H1 (cell line): ENCODE data around the gene SLK. TPM values are rescaled to one million over a fixed set of nuclear protein-coding genes. Genes with fewer than 3 reads are reported as not detected.

Source experiments
- EGR1 ChIP-seq: IDR thresholded peaks from 2 replicates; pipeline ENCODE4 v1.6.1; 2011; ENCODE audit warnings: low read depth, low read length, borderline replicate concordance
- KDM4A ChIP-seq: IDR thresholded peaks from one replicate; pipeline ENCODE4 v1.7.1; 2012; ENCODE audit warnings: low read depth, mild to moderate bottlenecking, moderate library complexity, low read length, inconsistent platforms; ENCODE audit not compliant: severe bottlenecking
- POLR2A ChIP-seq, 2 experiments: IDR thresholded peaks; 1 replicate in 1 of 2; 2 replicates in 1 of 2; pipeline ENCODE4 v1.6.1; 2011; ENCODE audit warnings: low read depth in 2 of 2, low read length in 2 of 2, mild to moderate bottlenecking in 2 of 2; ENCODE audit errors: control extremely low read depth in 1 of 2
- RAD21 ChIP-seq, 2 experiments: IDR thresholded peaks in 1 of 2; conservative IDR thresholded peaks in 1 of 2; 2 replicates each; pipeline ENCODE4 v1.6.1; 2011; ENCODE audit warnings: low read depth in 2 of 2, low read length in 2 of 2, improper control_type of control experiment in 1 of 2, inconsistent platforms in 1 of 2, mild to moderate bottlenecking in 1 of 2, moderate library complexity in 1 of 2
- RXRA ChIP-seq: IDR thresholded peaks from 2 replicates; pipeline ENCODE4 v1.6.1; 2011; ENCODE audit warnings: low read depth, mild to moderate bottlenecking, low read length, moderate library complexity; ENCODE audit not compliant: insufficient read depth
- SAP30 ChIP-seq: fragments of 300-600 bp; sonication (generic); IDR thresholded peaks from 2 replicates; pipeline ENCODE4 v1.7.1; 2012; ENCODE audit warnings: low read length, moderate library complexity, mild to moderate bottlenecking, inconsistent platforms; ENCODE audit not compliant: insufficient read depth, insufficient replicate concordance
- SIX5 ChIP-seq: IDR thresholded peaks from 2 replicates; pipeline ENCODE4 v1.6.1; 2011; ENCODE audit warnings: mild to moderate bottlenecking, low read depth, low read length
- SP2 ChIP-seq: IDR thresholded peaks from 2 replicates; pipeline ENCODE4 v1.6.1; 2012; ENCODE audit warnings: mild to moderate bottlenecking, low read length, inconsistent platforms
- TBP ChIP-seq: IDR thresholded peaks from 2 replicates; pipeline ENCODE4 v1.6.1; 2011; ENCODE audit warnings: low read depth, low read length, improper control_type of control experiment
- polyA plus RNA-seq, 7 experiments: library from polyadenylated mRNA; depleted of rRNA in 3 of 7; stranded (reverse) in 5 of 7; unstranded in 2 of 7; fragments of >200 nt in 5 of 7; fragments of 200-250 nt in 2 of 7; gene quantifications; 1 replicate in 5 of 7; 2 replicates in 1 of 7; 4 replicates in 1 of 7; pipeline versions ENCODE4 v1.2.1 to v1.2.3, GENCODE V29; 2011 to 2013; ENCODE audit warnings: missing spikeins in 2 of 7, mixed read lengths in 2 of 7
- total RNA-seq: library from RNA; stranded (reverse); fragmentation: NEBNext Ultra II Directional; extraction: Animal tissue kit (Norgen Biotek cat#: 25700); gene quantifications from 2 replicates; pipeline ENCODE4 v1.2.1, GENCODE V29; 2021
- TF ChIP-seq, protein P1 (sequence below): fragments of 300-600 bp; sonication (generic); IDR thresholded peaks from 2 replicates; pipeline ENCODE4 v1.7.1; 2012; ENCODE audit warnings: low read length, moderate library complexity, mild to moderate bottlenecking, inconsistent platforms; ENCODE audit not compliant: insufficient replicate concordance

Gene SLK
- total and polyA plus RNA-seq, 2 of the 8 experiments (the other 6 are each of a cell fraction or from before 2014, with no cell fraction given) = 2.7 to 18.3 TPM

DNA sequence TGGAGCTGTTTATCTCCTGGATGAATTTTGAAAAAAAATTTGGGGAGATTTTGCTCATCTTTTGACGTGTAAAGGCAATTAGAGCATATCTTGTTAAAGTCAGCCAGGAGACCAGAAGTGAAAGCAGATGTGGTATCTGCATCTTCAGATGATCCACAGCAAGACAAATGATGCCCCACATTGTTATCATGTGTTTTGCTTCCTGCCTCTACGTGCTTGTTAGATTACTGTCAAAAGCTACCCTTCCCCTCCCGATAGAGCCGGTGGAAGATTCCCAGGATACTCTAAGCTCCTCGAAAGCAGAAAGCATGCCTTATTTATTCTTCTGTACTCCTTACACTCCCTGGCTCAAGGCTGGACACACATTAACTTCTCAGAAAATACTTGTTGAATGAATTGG, 105.8 kb downstream of the SLK start (continued):
- TF ChIP-seq, protein P1, sequence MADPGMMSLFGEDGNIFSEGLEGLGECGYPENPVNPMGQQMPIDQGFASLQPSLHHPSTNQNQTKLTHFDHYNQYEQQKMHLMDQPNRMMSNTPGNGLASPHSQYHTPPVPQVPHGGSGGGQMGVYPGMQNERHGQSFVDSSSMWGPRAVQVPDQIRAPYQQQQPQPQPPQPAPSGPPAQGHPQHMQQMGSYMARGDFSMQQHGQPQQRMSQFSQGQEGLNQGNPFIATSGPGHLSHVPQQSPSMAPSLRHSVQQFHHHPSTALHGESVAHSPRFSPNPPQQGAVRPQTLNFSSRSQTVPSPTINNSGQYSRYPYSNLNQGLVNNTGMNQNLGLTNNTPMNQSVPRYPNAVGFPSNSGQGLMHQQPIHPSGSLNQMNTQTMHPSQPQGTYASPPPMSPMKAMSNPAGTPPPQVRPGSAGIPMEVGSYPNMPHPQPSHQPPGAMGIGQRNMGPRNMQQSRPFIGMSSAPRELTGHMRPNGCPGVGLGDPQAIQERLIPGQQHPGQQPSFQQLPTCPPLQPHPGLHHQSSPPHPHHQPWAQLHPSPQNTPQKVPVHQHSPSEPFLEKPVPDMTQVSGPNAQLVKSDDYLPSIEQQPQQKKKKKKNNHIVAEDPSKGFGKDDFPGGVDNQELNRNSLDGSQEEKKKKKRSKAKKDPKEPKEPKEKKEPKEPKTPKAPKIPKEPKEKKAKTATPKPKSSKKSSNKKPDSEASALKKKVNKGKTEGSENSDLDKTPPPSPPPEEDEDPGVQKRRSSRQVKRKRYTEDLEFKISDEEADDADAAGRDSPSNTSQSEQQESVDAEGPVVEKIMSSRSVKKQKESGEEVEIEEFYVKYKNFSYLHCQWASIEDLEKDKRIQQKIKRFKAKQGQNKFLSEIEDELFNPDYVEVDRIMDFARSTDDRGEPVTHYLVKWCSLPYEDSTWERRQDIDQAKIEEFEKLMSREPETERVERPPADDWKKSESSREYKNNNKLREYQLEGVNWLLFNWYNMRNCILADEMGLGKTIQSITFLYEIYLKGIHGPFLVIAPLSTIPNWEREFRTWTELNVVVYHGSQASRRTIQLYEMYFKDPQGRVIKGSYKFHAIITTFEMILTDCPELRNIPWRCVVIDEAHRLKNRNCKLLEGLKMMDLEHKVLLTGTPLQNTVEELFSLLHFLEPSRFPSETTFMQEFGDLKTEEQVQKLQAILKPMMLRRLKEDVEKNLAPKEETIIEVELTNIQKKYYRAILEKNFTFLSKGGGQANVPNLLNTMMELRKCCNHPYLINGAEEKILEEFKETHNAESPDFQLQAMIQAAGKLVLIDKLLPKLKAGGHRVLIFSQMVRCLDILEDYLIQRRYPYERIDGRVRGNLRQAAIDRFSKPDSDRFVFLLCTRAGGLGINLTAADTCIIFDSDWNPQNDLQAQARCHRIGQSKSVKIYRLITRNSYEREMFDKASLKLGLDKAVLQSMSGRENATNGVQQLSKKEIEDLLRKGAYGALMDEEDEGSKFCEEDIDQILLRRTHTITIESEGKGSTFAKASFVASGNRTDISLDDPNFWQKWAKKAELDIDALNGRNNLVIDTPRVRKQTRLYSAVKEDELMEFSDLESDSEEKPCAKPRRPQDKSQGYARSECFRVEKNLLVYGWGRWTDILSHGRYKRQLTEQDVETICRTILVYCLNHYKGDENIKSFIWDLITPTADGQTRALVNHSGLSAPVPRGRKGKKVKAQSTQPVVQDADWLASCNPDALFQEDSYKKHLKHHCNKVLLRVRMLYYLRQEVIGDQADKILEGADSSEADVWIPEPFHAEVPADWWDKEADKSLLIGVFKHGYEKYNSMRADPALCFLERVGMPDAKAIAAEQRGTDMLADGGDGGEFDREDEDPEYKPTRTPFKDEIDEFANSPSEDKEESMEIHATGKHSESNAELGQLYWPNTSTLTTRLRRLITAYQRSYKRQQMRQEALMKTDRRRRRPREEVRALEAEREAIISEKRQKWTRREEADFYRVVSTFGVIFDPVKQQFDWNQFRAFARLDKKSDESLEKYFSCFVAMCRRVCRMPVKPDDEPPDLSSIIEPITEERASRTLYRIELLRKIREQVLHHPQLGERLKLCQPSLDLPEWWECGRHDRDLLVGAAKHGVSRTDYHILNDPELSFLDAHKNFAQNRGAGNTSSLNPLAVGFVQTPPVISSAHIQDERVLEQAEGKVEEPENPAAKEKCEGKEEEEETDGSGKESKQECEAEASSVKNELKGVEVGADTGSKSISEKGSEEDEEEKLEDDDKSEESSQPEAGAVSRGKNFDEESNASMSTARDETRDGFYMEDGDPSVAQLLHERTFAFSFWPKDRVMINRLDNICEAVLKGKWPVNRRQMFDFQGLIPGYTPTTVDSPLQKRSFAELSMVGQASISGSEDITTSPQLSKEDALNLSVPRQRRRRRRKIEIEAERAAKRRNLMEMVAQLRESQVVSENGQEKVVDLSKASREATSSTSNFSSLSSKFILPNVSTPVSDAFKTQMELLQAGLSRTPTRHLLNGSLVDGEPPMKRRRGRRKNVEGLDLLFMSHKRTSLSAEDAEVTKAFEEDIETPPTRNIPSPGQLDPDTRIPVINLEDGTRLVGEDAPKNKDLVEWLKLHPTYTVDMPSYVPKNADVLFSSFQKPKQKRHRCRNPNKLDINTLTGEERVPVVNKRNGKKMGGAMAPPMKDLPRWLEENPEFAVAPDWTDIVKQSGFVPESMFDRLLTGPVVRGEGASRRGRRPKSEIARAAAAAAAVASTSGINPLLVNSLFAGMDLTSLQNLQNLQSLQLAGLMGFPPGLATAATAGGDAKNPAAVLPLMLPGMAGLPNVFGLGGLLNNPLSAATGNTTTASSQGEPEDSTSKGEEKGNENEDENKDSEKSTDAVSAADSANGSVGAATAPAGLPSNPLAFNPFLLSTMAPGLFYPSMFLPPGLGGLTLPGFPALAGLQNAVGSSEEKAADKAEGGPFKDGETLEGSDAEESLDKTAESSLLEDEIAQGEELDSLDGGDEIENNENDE = no peak
- TF ChIP-seq SIX5 (no peak), KDM4A (no peak), SAP30 (no peak), EGR1 (no peak), SP2 (no peak), POLR2A (IDR thresholded peaks at IDR 0.05; ENCODE audit: control extremely low read depth in 1 of 2, low read depth in 2 of 2, low read length in 2 of 2) (no peak), RXRA (no peak), RAD21 (IDR thresholded peaks at IDR 0.05 in 1 of 2, conservative IDR thresholded peaks at IDR 0.05 in 1 of 2; ENCODE audit: low read depth in 2 of 2, low read length in 2 of 2) (no peak), TBP (no peak)
- TF ChIP-seq, all 59 proteins: peak for 0
